Activated naive CD8-positive, alpha-beta T cell (primary cell): ENCODE data around the gene ATF6.
"Not testable (repeated sequence)": the region's sequence is repeated elsewhere in the genome, so short reads cannot be mapped to it uniquely, and the experiment has no call there.

Source experiments
- H3K27ac Mint-ChIP-seq: one replicate; pipeline ENCODE4 v1.8.0; 2021; ENCODE audit warnings: mixed read lengths
- H3K27me3 Mint-ChIP-seq: one replicate; pipeline ENCODE4 v1.8.0; 2021; ENCODE audit warnings: mixed read lengths
- H3K36me3 Mint-ChIP-seq: one replicate; pipeline ENCODE4 v1.8.0; 2021; ENCODE audit warnings: mixed read lengths
- H3K4me1 Mint-ChIP-seq: one replicate; pipeline ENCODE4 v1.8.0; 2021; ENCODE audit warnings: low read depth, mixed read lengths
- H3K4me3 Mint-ChIP-seq: one replicate; pipeline ENCODE4 v1.8.0; 2021; ENCODE audit warnings: mild to moderate bottlenecking, mixed read lengths
- H3K9me3 Mint-ChIP-seq: one replicate; pipeline ENCODE4 v1.8.0; 2021; ENCODE audit warnings: low read depth, mixed read lengths

Gene ATF6

GRCh38 chr1:161824618-161825017, 58.5 kb downstream of the ATF6 start:
- H3K36me3 Mint-ChIP-seq: peaks cover 45% of the 10 kb centered on the region
- no peaks in the 10 kb centered on the region for H3K27me3 Mint-ChIP-seq
- H3K4me1 Mint-ChIP-seq: peaks cover 7% of the 10 kb centered on the region
- H3K27ac Mint-ChIP-seq: no peak overlapping the region
- no peaks in the 10 kb centered on the region for H3K9me3 Mint-ChIP-seq
- H3K4me3 Mint-ChIP-seq: no peak overlapping the region

DNA sequence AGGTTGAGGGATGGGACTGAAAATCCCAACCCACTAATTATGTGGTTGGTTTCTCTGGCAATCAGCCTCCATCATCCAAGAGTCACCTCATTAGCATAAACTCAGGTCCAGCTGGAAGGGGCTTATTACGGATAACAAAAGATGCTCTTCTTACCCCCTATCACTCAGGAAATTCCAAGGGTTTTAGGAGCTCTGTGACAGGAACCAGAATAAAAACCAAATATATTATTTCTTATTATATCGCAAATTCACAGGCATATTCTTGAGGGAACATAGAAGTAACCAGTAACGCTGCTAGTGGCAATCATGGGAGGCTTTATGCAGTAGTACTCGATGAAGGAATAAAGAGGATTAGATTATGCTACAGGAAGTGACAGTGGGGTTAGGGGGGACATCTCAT, 59.7 kb downstream of the ATF6 start:
- Mint-ChIP-seq H3K27me3 (no peaks in the 10 kb centered on the region), H3K4me3 (no peak overlapping the region)

GRCh38 chr1:161826478-161826877, 60.4 kb downstream of the ATF6 start:
- H3K36me3 Mint-ChIP-seq: peaks cover 40% of the 10 kb centered on the region
- H3K4me1 Mint-ChIP-seq: peaks cover 7% of the 10 kb centered on the region
- H3K4me3 Mint-ChIP-seq: no peak overlapping the region
- no peaks in the 10 kb centered on the region for H3K9me3 Mint-ChIP-seq
- H3K27ac Mint-ChIP-seq: no peak overlapping the region
- H3K27me3 Mint-ChIP-seq: no peaks in the 10 kb centered on the region

More for the DNA sequence above, 59.7 kb downstream of the ATF6 start:
- no peaks in the 10 kb centered on the region for H3K9me3 Mint-ChIP-seq
- peaks cover 44% of the 10 kb centered on the region for H3K36me3 Mint-ChIP-seq
- H3K4me1 Mint-ChIP-seq: peaks cover 7% of the 10 kb centered on the region
- H3K27ac Mint-ChIP-seq: no peak overlapping the region

DNA sequence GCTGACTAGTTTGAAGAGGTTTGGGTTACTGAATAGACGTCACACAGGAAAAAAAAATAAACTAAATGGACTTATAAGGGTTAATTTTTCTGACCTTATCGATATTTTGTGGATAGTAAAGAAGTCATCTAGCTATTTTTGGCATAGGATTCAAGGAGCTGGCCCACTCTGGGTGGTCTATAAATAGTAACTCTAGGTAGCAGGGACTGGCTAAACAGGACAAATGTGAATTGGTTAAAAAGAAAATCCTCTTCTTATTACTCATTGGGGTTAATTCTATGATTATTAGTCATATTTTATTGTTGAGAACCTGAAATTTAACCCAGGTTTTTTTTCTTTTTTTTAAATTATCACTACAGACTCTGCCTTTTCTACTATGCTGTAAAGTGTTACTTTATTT, 61.7 kb downstream of the ATF6 start:
- no peaks in the 10 kb centered on the region for H3K9me3 Mint-ChIP-seq
- no peak overlapping the region for H3K27ac Mint-ChIP-seq
- no peaks in the 10 kb centered on the region for H3K27me3 Mint-ChIP-seq
- H3K36me3 Mint-ChIP-seq: peaks cover 30% of the 10 kb centered on the region
- no peak overlapping the region for H3K4me3 Mint-ChIP-seq
- H3K4me1 Mint-ChIP-seq: peaks cover 15% of the 10 kb centered on the region

- H3K27ac Mint-ChIP-seq, H3K4me3 Mint-ChIP-seq, H3K9me3 Mint-ChIP-seq, H3K27me3 Mint-ChIP-seq: not testable (repeated sequence)
- Mint-ChIP-seq H3K4me1 (peaks cover 13% of the 10 kb centered on the region), H3K36me3 (peaks cover 17% of the 10 kb centered on the region)
Measured at GRCh38 chr1:161832299-161832907, 66.3 kb downstream of the ATF6 start.

DNA sequence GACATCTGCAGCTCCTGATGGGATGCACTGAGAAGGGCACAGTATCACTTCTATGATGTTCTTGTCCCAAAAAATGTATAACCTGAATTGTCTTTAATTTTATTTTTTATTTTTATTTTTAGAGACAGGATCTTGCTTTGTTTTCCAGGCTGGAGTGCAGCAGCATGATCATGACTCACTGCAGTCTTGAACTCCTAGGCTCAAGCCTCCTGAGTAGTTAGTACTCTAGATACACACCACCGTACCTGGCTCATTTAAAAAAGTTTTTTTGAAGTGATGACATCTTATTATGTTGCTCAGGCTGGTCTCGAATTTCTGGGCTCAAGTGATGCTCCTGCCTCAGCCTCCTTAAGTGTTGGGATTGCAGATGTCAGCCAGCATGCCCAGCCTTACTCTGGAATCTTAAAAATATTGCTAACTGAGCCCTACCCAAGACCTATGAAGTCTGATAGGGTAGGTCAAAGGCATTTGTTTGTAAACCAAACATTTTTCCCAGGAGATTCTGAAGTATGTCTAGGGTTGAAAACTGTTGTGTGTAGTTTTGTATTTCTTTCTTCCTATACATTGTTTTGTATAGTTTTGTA, 68.9 kb downstream of the ATF6 start:
- Mint-ChIP-seq H3K27me3 (no peaks in the 10 kb centered on the region), H3K36me3 (peaks cover 15% of the 10 kb centered on the region), H3K4me3 (no peak overlapping the region), H3K9me3 (peaks cover 6% of the 10 kb centered on the region), H3K27ac (no peak overlapping the region), H3K4me1 (peaks cover 11% of the 10 kb centered on the region)

- no peak overlapping the region for H3K4me3 Mint-ChIP-seq
- H3K4me1 Mint-ChIP-seq: peaks cover 11% of the 10 kb centered on the region
- peaks cover 21% of the 10 kb centered on the region for H3K36me3 Mint-ChIP-seq
- peaks cover 6% of the 10 kb centered on the region for H3K9me3 Mint-ChIP-seq
- H3K27me3 Mint-ChIP-seq: no peaks in the 10 kb centered on the region
- H3K27ac Mint-ChIP-seq: no peak overlapping the region
Measured at GRCh38 chr1:161836018-161836417, 69.9 kb downstream of the ATF6 start.

DNA sequence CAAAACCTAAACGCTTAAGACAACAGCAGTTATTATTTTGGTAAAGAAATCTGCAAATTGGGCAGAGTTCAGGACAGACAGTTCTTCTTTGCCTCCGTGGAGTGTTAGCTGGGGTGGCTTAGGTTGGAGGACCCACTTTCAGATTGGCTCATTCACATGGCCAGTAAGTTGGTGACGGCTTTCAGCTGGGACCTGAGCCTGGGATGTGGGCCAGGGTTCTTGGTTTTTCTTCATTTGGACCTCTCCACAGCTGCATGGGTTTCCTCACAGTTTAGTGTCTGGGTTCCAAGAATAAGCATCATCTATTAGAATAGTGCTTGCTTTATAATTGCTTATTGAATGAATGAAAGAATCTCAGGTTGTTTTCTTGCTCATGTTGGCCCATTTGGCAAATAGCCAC, 72.2 kb downstream of the ATF6 start:
- peaks cover 3% of the 10 kb centered on the region for H3K4me1 Mint-ChIP-seq
- H3K36me3 Mint-ChIP-seq: peaks cover 33% of the 10 kb centered on the region
- peaks cover 8% of the 10 kb centered on the region for H3K9me3 Mint-ChIP-seq
- H3K27me3 Mint-ChIP-seq: no peaks in the 10 kb centered on the region
- no peak overlapping the region for H3K27ac Mint-ChIP-seq
- no peak overlapping the region for H3K4me3 Mint-ChIP-seq

GRCh38 chr1:161838885-161839284, 72.8 kb downstream of the ATF6 start:
- Mint-ChIP-seq H3K27ac (no peak overlapping the region), H3K4me1 (no peaks in the 10 kb centered on the region), H3K27me3 (no peaks in the 10 kb centered on the region), H3K4me3 (no peak overlapping the region), H3K9me3 (peaks cover 3% of the 10 kb centered on the region), H3K36me3 (peaks cover 28% of the 10 kb centered on the region)

DNA sequence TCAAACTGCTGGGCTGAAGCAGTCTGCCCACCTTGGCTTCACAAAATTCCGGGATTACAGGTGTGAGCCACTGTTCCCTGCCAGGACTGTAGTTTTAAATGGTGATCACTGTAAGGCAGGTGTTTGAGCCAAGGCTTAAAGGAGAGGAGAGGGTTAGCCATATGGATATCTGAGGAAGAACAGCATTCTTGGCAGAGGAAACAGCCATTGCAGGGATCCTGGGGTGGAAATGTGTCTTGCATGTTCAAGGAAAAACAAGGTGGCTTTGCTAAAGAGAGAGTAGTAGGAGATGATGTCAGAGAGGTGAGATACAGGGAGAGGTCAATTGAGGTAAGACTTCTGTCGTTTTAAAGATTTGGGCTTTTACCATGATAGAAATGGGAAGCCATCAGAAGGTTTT, 73.5 kb downstream of the ATF6 start:
- Mint-ChIP-seq H3K9me3 (peaks cover 3% of the 10 kb centered on the region), H3K36me3 (peaks cover 26% of the 10 kb centered on the region), H3K4me1 (no peaks in the 10 kb centered on the region), H3K27me3 (no peaks in the 10 kb centered on the region), H3K27ac (no peak overlapping the region), H3K4me3 (no peak overlapping the region)

DNA sequence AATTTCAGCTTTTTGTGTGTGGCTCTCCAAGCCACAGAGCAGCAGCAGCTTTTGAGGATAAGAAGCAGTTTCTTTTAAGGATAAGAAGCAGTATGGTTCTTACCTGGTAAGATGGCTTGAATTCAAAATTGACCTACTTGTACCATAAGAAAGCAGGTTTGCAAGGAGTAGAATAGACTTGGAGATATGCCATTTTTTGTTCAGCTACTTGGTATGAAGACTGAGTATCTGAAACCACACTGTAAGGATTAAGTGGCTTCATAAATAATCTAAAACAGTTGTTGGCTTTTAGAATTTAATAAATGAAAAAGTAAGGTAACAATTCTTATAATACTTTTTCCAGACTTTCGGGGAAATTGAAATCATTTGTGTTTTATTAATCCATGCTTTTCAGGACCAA, 74.2 kb downstream of the ATF6 start:
- no peak overlapping the region for H3K4me3 Mint-ChIP-seq
- no peak overlapping the region for H3K27ac Mint-ChIP-seq
- H3K4me1 Mint-ChIP-seq: no peaks in the 10 kb centered on the region
- no peaks in the 10 kb centered on the region for H3K27me3 Mint-ChIP-seq
- H3K36me3 Mint-ChIP-seq: peaks cover 29% of the 10 kb centered on the region
- peaks cover 3% of the 10 kb centered on the region for H3K9me3 Mint-ChIP-seq

DNA sequence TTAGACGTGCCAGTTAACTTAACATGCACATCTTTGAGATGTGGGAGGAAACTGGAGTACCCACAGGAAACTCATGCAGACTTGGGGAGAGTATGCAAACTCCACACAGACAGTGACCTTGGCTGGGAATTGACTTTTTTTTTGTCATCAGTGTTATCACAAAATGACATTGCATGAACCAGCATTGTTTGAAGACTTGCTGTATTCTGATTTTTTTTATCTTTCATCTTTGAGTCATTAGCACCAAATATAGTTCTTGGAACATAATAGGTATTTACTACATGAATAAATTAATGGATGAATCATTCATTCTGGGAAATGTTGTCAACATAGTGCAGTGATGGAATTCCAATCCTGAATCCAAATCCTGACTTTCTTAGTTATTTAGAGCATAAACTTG, 77.0 kb downstream of the ATF6 start:
- no peak overlapping the region for H3K27ac Mint-ChIP-seq
- no peak overlapping the region for H3K4me3 Mint-ChIP-seq
- H3K27me3 Mint-ChIP-seq: no peaks in the 10 kb centered on the region
- peaks cover 3% of the 10 kb centered on the region for H3K9me3 Mint-ChIP-seq
- H3K36me3 Mint-ChIP-seq: peaks cover 36% of the 10 kb centered on the region
- no peaks in the 10 kb centered on the region for H3K4me1 Mint-ChIP-seq

DNA sequence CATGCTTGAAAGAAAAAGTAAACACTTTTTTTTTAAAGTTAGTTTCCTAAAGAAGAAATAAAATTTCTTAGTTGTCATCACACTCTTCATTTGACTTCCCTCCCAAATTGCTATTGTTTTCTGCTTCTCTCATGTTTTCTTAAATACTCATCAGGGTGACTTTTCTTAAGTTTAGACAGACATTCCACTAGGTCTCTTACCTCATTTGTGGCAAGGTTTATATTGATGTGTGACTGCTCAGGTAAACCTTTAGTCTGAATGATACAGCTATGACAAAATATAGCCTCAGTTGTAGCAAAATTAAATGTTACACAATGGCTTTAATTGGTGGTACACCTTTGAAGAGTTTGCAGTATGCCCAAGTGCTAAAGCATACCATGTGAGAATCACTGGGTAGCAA, 78.6 kb downstream of the ATF6 start:
- Mint-ChIP-seq H3K4me3 (no peak overlapping the region), H3K9me3 (peaks cover 3% of the 10 kb centered on the region), H3K27ac (no peak overlapping the region), H3K36me3 (peaks cover 34% of the 10 kb centered on the region), H3K27me3 (no peaks in the 10 kb centered on the region), H3K4me1 (peaks cover 3% of the 10 kb centered on the region)

GRCh38 chr1:161848676-161849075, 82.6 kb downstream of the ATF6 start:
- Mint-ChIP-seq H3K9me3 (no peaks in the 10 kb centered on the region), H3K36me3 (peaks cover 32% of the 10 kb centered on the region), H3K27ac (no peak overlapping the region), H3K4me1 (peaks cover 6% of the 10 kb centered on the region), H3K27me3 (no peaks in the 10 kb centered on the region), H3K4me3 (no peak overlapping the region)

DNA sequence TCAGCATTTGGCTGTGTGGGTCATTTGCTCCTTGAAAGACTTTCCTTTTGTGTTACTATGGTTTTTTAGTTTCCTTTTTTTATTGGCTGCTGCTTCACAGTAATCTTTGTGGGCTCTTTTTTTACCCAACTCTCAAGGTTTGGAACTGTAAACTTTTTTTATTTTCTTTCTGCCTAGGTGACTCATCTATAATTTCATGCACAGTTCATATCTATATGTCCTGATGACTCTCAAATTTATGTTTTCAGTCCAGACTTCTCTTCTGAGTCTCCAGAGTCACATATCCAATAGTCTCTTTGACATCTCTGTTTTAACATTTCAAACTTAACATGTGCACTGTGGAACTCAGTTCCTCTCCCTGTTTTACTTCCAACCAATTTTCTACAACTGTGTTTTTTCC, 83.4 kb downstream of the ATF6 start:
- H3K27me3 Mint-ChIP-seq: no peaks in the 10 kb centered on the region
- peaks cover 6% of the 10 kb centered on the region for H3K4me1 Mint-ChIP-seq
- no peak overlapping the region for H3K27ac Mint-ChIP-seq
- H3K4me3 Mint-ChIP-seq: no peak overlapping the region
- H3K36me3 Mint-ChIP-seq: peaks cover 36% of the 10 kb centered on the region
- H3K9me3 Mint-ChIP-seq: no peaks in the 10 kb centered on the region

GRCh38 chr1:161855260-161855659, 89.1 kb downstream of the ATF6 start:
- Mint-ChIP-seq H3K27me3 (no peaks in the 10 kb centered on the region), H3K36me3 (peaks cover 43% of the 10 kb centered on the region), H3K27ac (peak overlapping the region; percentile 2), H3K4me1 (no peaks in the 10 kb centered on the region), H3K9me3 (no peaks in the 10 kb centered on the region), H3K4me3 (no peak overlapping the region)
